ENCODE results near the gene SLC12A4. TPM values are rescaled to one million over a fixed set of nuclear protein-coding genes. Genes with fewer than 3 reads are reported as not detected.

SLC12A4 gene
- total RNA-seq, 5 donors from 2014 or later (not counting 1 experiment from before 2014, with no cell fraction given): 23.3 to 39.6 (median 33.7) TPM

- ChIA-PET POLR2A (no interaction called here), CTCF (interaction anchor here in 1 of 2 donors (1.4 to 1.8 kb wide), 2 partner anchors 8 to 48 kb away, joined by 4 to 6 read pairs; no protein-coding TSS in a partner anchor)
- 84% methylated on average over 18 of the region's 20 CpGs for WGBS (ENCODE audit: insufficient coverage)
- ATAC-seq (replicated peaks in 1 of 4) (no peak), DNase-seq (no peak)
- H3K9me3 Mint-ChIP-seq: no peaks in the 10 kb centered on the region
- H3K27ac Mint-ChIP-seq: peak overlapping the region; percentile 72 to 98
- Histone ChIP-seq H3K4me3 (ENCODE audit: control insufficient read depth in 1 of 2, extremely low read depth in 1 of 2, low read length in 1 of 2) (peak overlapping the region in 1 of 2 donors; percentile 53), H3K27me3 (replicated peaks in 1 of 2; ENCODE audit: control insufficient read depth in 2 of 2, extremely low read depth in 1 of 2, insufficient read depth in 2 of 2, low read length in 1 of 2) (no peaks in the 10 kb centered on the region), H3K4me1 (ENCODE audit: control insufficient read depth in 1 of 2, extremely low read depth in 1 of 2, insufficient read depth in 2 of 2, low read length in 2 of 2) (peaks cover 13 to 38% of the 10 kb centered on the region in 2 experiments), H3K27ac (ENCODE audit: low read length) (peak overlapping the region; percentile 83), H3K36me3 (ENCODE audit: control insufficient read depth in 2 of 2, extremely low read depth in 1 of 2, insufficient read depth in 1 of 2, low read length in 1 of 2) (peaks cover 6 to 9% of the 10 kb centered on the region in 2 donors), H3K9me3 (no peaks in the 10 kb centered on the region)
- H3K36me3 Mint-ChIP-seq: peaks cover 12% of the 10 kb centered on the region
- peaks cover 18 to 53% (median 43%) of the 10 kb centered on the region in 3 donors for H3K4me1 Mint-ChIP-seq
- H3K4me3 Mint-ChIP-seq: peak overlapping the region in 2 of 3 donors; percentile 41 to 88
- H3K27me3 Mint-ChIP-seq: no peaks in the 10 kb centered on the region
Observed at GRCh38 chr16:67992661-67993206, 24.3 kb upstream of the SLC12A4 start.

DNA sequence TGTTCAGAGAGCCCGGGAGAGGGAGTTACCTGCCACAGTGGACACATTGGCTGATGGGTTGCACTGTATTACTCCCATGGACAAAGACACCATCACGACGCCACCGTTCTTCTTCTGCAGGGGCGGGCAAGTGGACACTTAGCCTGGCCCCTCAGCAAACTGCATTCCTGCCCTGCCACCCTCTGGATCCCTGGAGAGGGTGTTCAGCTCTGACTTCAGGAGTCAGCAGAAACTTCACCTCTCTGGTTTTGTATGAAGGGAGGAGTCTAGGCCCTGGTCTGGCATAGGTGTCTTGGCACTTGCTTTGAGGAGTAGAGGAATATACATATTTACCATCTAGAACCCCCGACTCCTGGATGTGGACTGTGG, 21.6 kb upstream of the SLC12A4 start:
- H3K27ac Mint-ChIP-seq: no peak overlapping the region
- peaks cover 13 to 36% (median 25%) of the 10 kb centered on the region in 3 donors for H3K4me1 Mint-ChIP-seq
- H3K36me3 Mint-ChIP-seq: peaks cover 7% of the 10 kb centered on the region
- H3K36me3 ChIP-seq (ENCODE audit: control insufficient read depth in 2 of 2, extremely low read depth in 1 of 2, insufficient read depth in 1 of 2, low read length in 1 of 2): peaks cover 6 to 9% of the 10 kb centered on the region in 2 donors
- WGBS (ENCODE audit: insufficient coverage): 98% methylated on average over 5 of the region's 6 CpGs
- DNase-seq (no peak), ATAC-seq (replicated peaks in 1 of 4) (no peak)
- no peak overlapping the region for H3K27ac ChIP-seq (ENCODE audit: low read length)
- no peaks in the 10 kb centered on the region for H3K9me3 ChIP-seq
- ChIA-PET CTCF (interaction anchor here in 1 of 2 donors (0.6 to 1.1 kb wide), 2 partner anchors 14 to 1119 kb away, joined by 3 to 4 read pairs; no protein-coding TSS in a partner anchor), POLR2A (no interaction called here)
- peaks cover 14 to 33% of the 10 kb centered on the region in 2 experiments for H3K4me1 ChIP-seq (ENCODE audit: control insufficient read depth in 1 of 2, extremely low read depth in 1 of 2, insufficient read depth in 2 of 2, low read length in 2 of 2)
- H3K9me3 Mint-ChIP-seq: no peaks in the 10 kb centered on the region
- H3K27me3 Mint-ChIP-seq: no peaks in the 10 kb centered on the region
- H3K4me3 ChIP-seq (ENCODE audit: control insufficient read depth in 1 of 2, extremely low read depth in 1 of 2, low read length in 1 of 2): no peak overlapping the region
- no peak overlapping the region for H3K4me3 Mint-ChIP-seq
- no peaks in the 10 kb centered on the region for H3K27me3 ChIP-seq (replicated peaks in 1 of 2; ENCODE audit: control insufficient read depth in 2 of 2, extremely low read depth in 1 of 2, insufficient read depth in 2 of 2, low read length in 1 of 2)

GRCh38 chr16:67989322-67990017, 21.0 kb upstream of the SLC12A4 start:
- H3K4me3 Mint-ChIP-seq: no peak overlapping the region
- 97% methylated on average over 4 of the region's 8 CpGs for WGBS (ENCODE audit: insufficient coverage)
- Histone ChIP-seq H3K27me3 (replicated peaks in 1 of 2; ENCODE audit: control insufficient read depth in 2 of 2, extremely low read depth in 1 of 2, insufficient read depth in 2 of 2, low read length in 1 of 2) (no peaks in the 10 kb centered on the region), H3K4me1 (ENCODE audit: control insufficient read depth in 1 of 2, extremely low read depth in 1 of 2, insufficient read depth in 2 of 2, low read length in 2 of 2) (peaks cover 15 to 33% of the 10 kb centered on the region in 2 experiments), H3K27ac (ENCODE audit: low read length) (no peak overlapping the region), H3K4me3 (ENCODE audit: control insufficient read depth in 1 of 2, extremely low read depth in 1 of 2, low read length in 1 of 2) (no peak overlapping the region), H3K9me3 (no peaks in the 10 kb centered on the region), H3K36me3 (ENCODE audit: control insufficient read depth in 2 of 2, extremely low read depth in 1 of 2, insufficient read depth in 1 of 2, low read length in 1 of 2) (peaks cover 6 to 9% of the 10 kb centered on the region in 2 donors)
- H3K27ac Mint-ChIP-seq: no peak overlapping the region
- ATAC-seq (replicated peaks in 1 of 4) (no peak), DNase-seq (no peak)
- POLR2A ChIA-PET: no interaction called here
- peaks cover 13 to 37% (median 26%) of the 10 kb centered on the region in 3 donors for H3K4me1 Mint-ChIP-seq
- peaks cover 7% of the 10 kb centered on the region for H3K36me3 Mint-ChIP-seq
- no peaks in the 10 kb centered on the region for H3K27me3 Mint-ChIP-seq
- CTCF ChIA-PET: interaction anchor here (0.5 to 1.1 kb wide), 3 partner anchors 14 to 1119 kb away, joined by 3 to 4 read pairs (median 3); no protein-coding TSS in a partner anchor
- H3K9me3 Mint-ChIP-seq: no peaks in the 10 kb centered on the region

GRCh38 chr16:67988675-67989074, 20.2 kb upstream of the SLC12A4 start:
- ATAC-seq (replicated peaks in 1 of 4): no peak
- no peak overlapping the region for H3K4me3 Mint-ChIP-seq
- no peaks in the 10 kb centered on the region for H3K27me3 ChIP-seq (replicated peaks in 1 of 2; ENCODE audit: control insufficient read depth in 2 of 2, extremely low read depth in 1 of 2, insufficient read depth in 2 of 2, low read length in 1 of 2)
- DNase-seq: no peak
- no peaks in the 10 kb centered on the region for H3K27me3 Mint-ChIP-seq
- ChIA-PET CTCF (interaction anchor here (0.5 to 0.9 kb wide), 4 partner anchors 19 to 216 kb away, joined by 3 to 7 read pairs (median 4); no protein-coding TSS in a partner anchor), POLR2A (no interaction called here)
- H3K36me3 ChIP-seq (ENCODE audit: control insufficient read depth in 2 of 2, extremely low read depth in 1 of 2, insufficient read depth in 1 of 2, low read length in 1 of 2): peaks cover 6 to 9% of the 10 kb centered on the region in 2 donors
- WGBS (ENCODE audit: insufficient coverage): 80% methylated on average over 3 of the region's 3 CpGs
- no peak overlapping the region for H3K4me3 ChIP-seq (ENCODE audit: control insufficient read depth in 1 of 2, extremely low read depth in 1 of 2, low read length in 1 of 2)
- H3K4me1 ChIP-seq (ENCODE audit: control insufficient read depth in 1 of 2, extremely low read depth in 1 of 2, insufficient read depth in 2 of 2, low read length in 2 of 2): peaks cover 11 to 33% of the 10 kb centered on the region in 2 experiments
- H3K27ac Mint-ChIP-seq: peak overlapping the region; percentile 56 to 86
- no peaks in the 10 kb centered on the region for H3K9me3 Mint-ChIP-seq
- peaks cover 7% of the 10 kb centered on the region for H3K36me3 Mint-ChIP-seq
- H3K4me1 Mint-ChIP-seq: peaks cover 15 to 40% (median 27%) of the 10 kb centered on the region in 3 donors
- H3K27ac ChIP-seq (ENCODE audit: low read length): no peak overlapping the region
- no peaks in the 10 kb centered on the region for H3K9me3 ChIP-seq

DNA sequence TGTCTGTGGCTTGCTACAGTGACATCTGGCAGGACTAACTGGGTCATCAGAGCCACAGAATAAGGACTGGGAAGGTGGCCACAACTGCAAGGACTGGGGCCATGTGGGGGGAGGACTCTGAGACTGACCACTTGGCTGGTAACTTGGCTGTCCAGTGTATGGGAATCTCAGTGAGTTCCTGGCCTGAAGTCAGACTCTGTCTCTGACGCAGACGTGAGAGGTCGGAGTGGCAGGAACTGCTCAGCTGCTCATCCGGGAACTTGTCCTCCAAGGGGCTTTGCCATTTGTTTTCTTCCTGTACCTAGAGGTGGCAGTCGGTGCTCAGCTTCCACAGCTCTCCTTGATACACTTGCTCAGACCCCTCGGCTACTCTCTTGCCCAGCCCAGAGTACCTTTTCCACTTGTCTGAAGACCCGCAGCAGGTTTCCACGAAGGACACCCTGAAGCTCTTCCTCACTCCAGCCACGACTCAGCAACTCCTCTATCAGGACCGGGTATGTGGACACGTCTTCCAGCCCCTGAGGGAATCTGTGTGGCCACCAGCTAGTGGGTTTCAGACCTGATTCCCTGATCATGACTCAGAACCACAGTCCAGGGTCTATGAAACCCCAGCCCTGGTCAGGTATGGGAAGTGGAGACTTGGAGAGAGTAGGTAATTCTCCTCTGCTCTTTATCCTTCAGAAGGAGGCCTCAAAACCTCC, 19.2 kb upstream of the SLC12A4 start:
- no peak for ATAC-seq (replicated peaks in 1 of 4)
- Histone ChIP-seq H3K9me3 (no peaks in the 10 kb centered on the region), H3K27me3 (replicated peaks in 1 of 2; ENCODE audit: control insufficient read depth in 2 of 2, extremely low read depth in 1 of 2, insufficient read depth in 2 of 2, low read length in 1 of 2) (no peaks in the 10 kb centered on the region), H3K36me3 (ENCODE audit: control insufficient read depth in 2 of 2, extremely low read depth in 1 of 2, insufficient read depth in 1 of 2, low read length in 1 of 2) (peaks cover 6 to 9% of the 10 kb centered on the region in 2 donors), H3K4me1 (ENCODE audit: control insufficient read depth in 1 of 2, extremely low read depth in 1 of 2, insufficient read depth in 2 of 2, low read length in 2 of 2) (peaks cover 8 to 32% of the 10 kb centered on the region in 2 experiments), H3K4me3 (ENCODE audit: control insufficient read depth in 1 of 2, extremely low read depth in 1 of 2, low read length in 1 of 2) (no peak overlapping the region), H3K27ac (ENCODE audit: low read length) (no peak overlapping the region)
- peaks cover 7% of the 10 kb centered on the region for H3K36me3 Mint-ChIP-seq
- ChIA-PET CTCF (interaction anchor here in 1 of 2 donors (0.6 kb wide), 1 partner anchor 46 kb away, joined by 5 read pairs; no protein-coding TSS in a partner anchor), POLR2A (interaction anchor here (0.5 to 0.6 kb wide), 3 partner anchors 11 to 105 kb away, joined by 3 to 14 read pairs (median 4); no protein-coding TSS in a partner anchor)
- WGBS (ENCODE audit: insufficient coverage): 92% methylated on average over 8 of the region's 11 CpGs
- DNase-seq: no peak
- no peaks in the 10 kb centered on the region for H3K9me3 Mint-ChIP-seq
- no peak overlapping the region for H3K4me3 Mint-ChIP-seq
- H3K27me3 Mint-ChIP-seq: no peaks in the 10 kb centered on the region
- peak overlapping the region; percentile 80 to 82 for H3K27ac Mint-ChIP-seq
- H3K4me1 Mint-ChIP-seq: peaks cover 23 to 42% (median 29%) of the 10 kb centered on the region in 3 donors

DNA sequence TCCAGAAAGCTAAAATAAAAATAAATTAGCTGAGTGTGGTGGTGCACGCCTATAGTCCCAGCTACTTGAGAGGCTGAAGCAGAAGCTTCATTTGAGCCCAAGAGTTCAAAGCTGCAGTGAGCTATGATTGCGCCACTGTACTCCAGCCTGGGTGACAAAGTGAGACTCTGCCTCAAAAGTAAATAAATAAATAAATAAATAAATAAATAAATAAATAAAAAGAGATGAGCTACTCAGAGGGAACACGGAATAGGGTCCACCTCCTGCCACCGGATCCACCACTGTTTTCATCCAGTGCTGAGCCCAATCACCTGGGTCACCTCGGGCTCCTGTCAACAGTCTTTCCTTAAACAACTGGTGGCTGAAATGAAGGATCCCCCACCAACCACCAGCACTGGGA, 18.5 kb upstream of the SLC12A4 start:
- CTCF ChIA-PET: interaction anchor here in 1 of 2 donors (0.6 to 0.8 kb wide), 2 partner anchors 54 to 57 kb away, joined by 4 to 6 read pairs; no protein-coding TSS in a partner anchor

More for the DNA sequence above, 18.5 kb upstream of the SLC12A4 start:
- H3K4me3 ChIP-seq (ENCODE audit: control insufficient read depth in 1 of 2, extremely low read depth in 1 of 2, low read length in 1 of 2): no peak overlapping the region
- peaks cover 25 to 38% (median 26%) of the 10 kb centered on the region in 3 donors for H3K4me1 Mint-ChIP-seq
- no peaks in the 10 kb centered on the region for H3K27me3 Mint-ChIP-seq
- H3K36me3 ChIP-seq (ENCODE audit: control insufficient read depth in 2 of 2, extremely low read depth in 1 of 2, insufficient read depth in 1 of 2, low read length in 1 of 2): peaks cover 6 to 8% of the 10 kb centered on the region in 2 donors
- H3K27ac Mint-ChIP-seq: no peak overlapping the region
- no peak overlapping the region for H3K27ac ChIP-seq (ENCODE audit: low read length)
- POLR2A ChIA-PET: interaction anchor here in 1 of 2 donors (0.5 to 0.6 kb wide), 2 partner anchors 12 to 106 kb away, joined by 3 to 4 read pairs; no protein-coding TSS in a partner anchor
- H3K4me1 ChIP-seq (ENCODE audit: control insufficient read depth in 1 of 2, extremely low read depth in 1 of 2, insufficient read depth in 2 of 2, low read length in 2 of 2): peaks cover 8 to 27% of the 10 kb centered on the region in 2 experiments
- no peaks in the 10 kb centered on the region for H3K9me3 Mint-ChIP-seq
- H3K27me3 ChIP-seq (replicated peaks in 1 of 2; ENCODE audit: control insufficient read depth in 2 of 2, extremely low read depth in 1 of 2, insufficient read depth in 2 of 2, low read length in 1 of 2): no peaks in the 10 kb centered on the region
- no peak overlapping the region for H3K4me3 Mint-ChIP-seq
- DNase-seq (no peak), ATAC-seq (replicated peaks in 1 of 4) (no peak)
- H3K9me3 ChIP-seq: no peaks in the 10 kb centered on the region
- 90% methylated on average over 3 of the region's 5 CpGs for WGBS (ENCODE audit: insufficient coverage)
- H3K36me3 Mint-ChIP-seq: peaks cover 7% of the 10 kb centered on the region

Data from T-cell (primary cell).